Measurements from ENCODE around the gene RASGRP2. TPM values are rescaled to one million over a fixed set of nuclear protein-coding genes. Genes with fewer than 3 reads are reported as not detected.

RASGRP2 gene
- total and polyA plus RNA-seq, 7 donors: 2.6 to 14.7 (median 8.0) TPM

- Histone ChIP-seq H3K4me3 (no peak overlapping the region), H3K9me3 (no peaks in the 10 kb centered on the region), H3K27me3 (ENCODE audit: insufficient read depth in 3 of 3, low read length in 2 of 3) (no peaks in the 10 kb centered on the region), H3K36me3 (ENCODE audit: insufficient read depth in 1 of 2, low read depth in 1 of 2) (peaks cover 29 to 74% of the 10 kb centered on the region in 2 donors), H3K27ac (peak overlapping the region; percentile 85), H3K4me1 (peaks cover 67% of the 10 kb centered on the region)
- intact Hi-C loops (cut with DNase I): no loop called here
- WGBS, 3 donors: 44 to 62% (median 56%) methylated on average over 8 of the region's 8 CpGs
- ATAC-seq (no peak), DNase-seq (peak in 1 of 2 donors; percentile 19)
- TF ChIP-seq CTCF (IDR thresholded peaks at IDR 0.05): no peak
Observed at GRCh38 chr11:64764753-64765152, 20.8 kb upstream of the RASGRP2 start.

- Histone ChIP-seq H3K9me3 (no peaks in the 10 kb centered on the region), H3K27me3 (ENCODE audit: insufficient read depth in 3 of 3, low read length in 2 of 3) (no peaks in the 10 kb centered on the region), H3K36me3 (ENCODE audit: insufficient read depth in 1 of 2, low read depth in 1 of 2) (peaks cover 23 to 68% of the 10 kb centered on the region in 2 donors), H3K27ac (peak overlapping the region; percentile 85), H3K4me1 (peaks cover 71% of the 10 kb centered on the region), H3K4me3 (peak overlapping the region; percentile 28)
- no peak for TF ChIP-seq CTCF (IDR thresholded peaks at IDR 0.05)
- DNase-seq: peak in 1 of 2 donors; percentile 50
- ATAC-seq: no peak
- intact Hi-C loops (cut with DNase I): no loop called here
- 27 to 40% (median 30%) methylated on average over 11 of the region's 11 CpGs for WGBS, 3 donors
Observed at GRCh38 chr11:64764040-64764611, 20.2 kb upstream of the RASGRP2 start.

GRCh38 chr11:64763526-64764039 lies 19.6 kb upstream of the RASGRP2 start:
- Histone ChIP-seq H3K27ac (peak overlapping the region; percentile 85), H3K4me1 (peaks cover 74% of the 10 kb centered on the region), H3K4me3 (peak overlapping the region; percentile 28), H3K36me3 (ENCODE audit: insufficient read depth in 1 of 2, low read depth in 1 of 2) (peaks cover 19 to 62% of the 10 kb centered on the region in 2 donors), H3K9me3 (no peaks in the 10 kb centered on the region), H3K27me3 (ENCODE audit: insufficient read depth in 3 of 3, low read length in 2 of 3) (no peaks in the 10 kb centered on the region)
- no peak for TF ChIP-seq CTCF (IDR thresholded peaks at IDR 0.05)
- WGBS, 3 donors: 25 to 38% (median 27%) methylated on average over 6 of the region's 6 CpGs
- ATAC-seq (no peak), DNase-seq (peak; percentile 19 to 60)
- intact Hi-C loops (cut with DNase I): no loop called here

- Histone ChIP-seq H3K27ac (peak overlapping the region; percentile 85), H3K27me3 (ENCODE audit: insufficient read depth in 3 of 3, low read length in 2 of 3) (no peaks in the 10 kb centered on the region), H3K36me3 (ENCODE audit: insufficient read depth in 1 of 2, low read depth in 1 of 2) (peaks cover 13 to 62% of the 10 kb centered on the region in 2 donors), H3K4me1 (peaks cover 75% of the 10 kb centered on the region), H3K4me3 (peak overlapping the region; percentile 28), H3K9me3 (no peaks in the 10 kb centered on the region)
- peak; percentile 47 to 87 for DNase-seq
- ATAC-seq: peak; percentile 28 to 59 (median 52)
- TF ChIP-seq CTCF (IDR thresholded peaks at IDR 0.05): no peak
- 27 to 34% (median 28%) methylated on average over 13 of the region's 13 CpGs for WGBS, 3 donors
- intact Hi-C loops (cut with DNase I): no loop called here
Observed at GRCh38 chr11:64762674-64763525, 19.0 kb upstream of the RASGRP2 start.

Measured in psoas muscle (tissue), 8 donors.